ENCODE data around the gene AP2A1. TPM values are rescaled to one million over a fixed set of nuclear protein-coding genes. Genes with fewer than 3 reads are reported as not detected.

The AP2A1 gene
- total and polyA plus RNA-seq, 2 donors (not counting 1 experiment from before 2014, with no cell fraction given) = 48.4 to 56.9 TPM

- DNase-seq (peak; percentile 38), ATAC-seq (ENCODE audit: low read depth) (no peak)
- CTCF ChIA-PET = no interaction called here
- no peak overlapping the region for H3K4me2 ChIP-seq (replicated peaks; ENCODE audit: low read depth, low read length, poor library complexity, severe bottlenecking)
- intact Hi-C loops (cut with micrococcal nuclease) = no loop called here
- peaks cover 27% of the 10 kb centered on the region for H3K4me1 Mint-ChIP-seq
- no peak for TF ChIP-seq EZH2 (IDR thresholded peaks at IDR 0.05; ENCODE audit: borderline replicate concordance, insufficient read depth, low read depth, low read length, poor library complexity, severe bottlenecking)
- no peak for TF ChIP-seq CTCF (IDR thresholded peaks at IDR 0.05)
- H3K4me3 Mint-ChIP-seq = no peak overlapping the region
- no peaks in the 10 kb centered on the region for H3K9me3 Mint-ChIP-seq (ENCODE audit: insufficient read depth)
- WGBS (ENCODE audit: insufficient coverage) = 93% methylated on average over 37 of the region's 39 CpGs
- peaks cover 75% of the 10 kb centered on the region for H4K20me1 ChIP-seq (ENCODE audit: control insufficient read depth, insufficient read depth, low read length, poor library complexity, severe bottlenecking)
- no peak overlapping the region for H3K9ac ChIP-seq (ENCODE audit: low read length)
- POLR2A ChIA-PET = interaction anchor here (0.6 to 1.5 kb wide), 2 partner anchors 36 to 159 kb away, joined by 3 read pairs; no protein-coding TSS in a partner anchor
- no peak overlapping the region for H3K27ac ChIP-seq (ENCODE audit: low read length in 2 of 2)
- H3K4me3 ChIP-seq (ENCODE audit: control extremely low read depth in 1 of 5, extremely low read depth in 1 of 5, insufficient read depth in 1 of 5, low read depth in 2 of 5, low read length in 4 of 5) = no peak overlapping the region
- peaks cover 0 to 38% of the 10 kb centered on the region in 2 experiments for H3K36me3 ChIP-seq (replicated peaks in 1 of 2; ENCODE audit: control extremely low read depth in 1 of 2, control insufficient read depth in 1 of 2, extremely low read depth in 1 of 2, insufficient read depth in 2 of 2, low read length in 1 of 2)
- no peak overlapping the region for H2AFZ ChIP-seq (ENCODE audit: insufficient read depth, low read depth, low read length, poor library complexity, severe bottlenecking)
- H3K27me3 ChIP-seq (replicated peaks in 1 of 4; ENCODE audit: control extremely low read depth in 1 of 4, control insufficient read depth in 3 of 4, insufficient read depth in 4 of 4, low read length in 3 of 4) = no peaks in the 10 kb centered on the region
- peaks cover 0 to under 1% (median 0%) of the 10 kb centered on the region in 3 donors for H3K9me3 ChIP-seq (ENCODE audit: control extremely low read depth in 1 of 3, control insufficient read depth in 2 of 3, insufficient read depth in 1 of 3, low read length in 2 of 3)
- H3K27me3 Mint-ChIP-seq = no peaks in the 10 kb centered on the region
- H3K27ac Mint-ChIP-seq = no peak overlapping the region
- peaks cover 33% of the 10 kb centered on the region for H3K79me2 ChIP-seq (ENCODE audit: control insufficient read depth, insufficient read depth, low read length)
- H3K4me1 ChIP-seq (ENCODE audit: control insufficient read depth in 2 of 2, insufficient read depth in 2 of 2, low read length in 2 of 2) = peaks cover 22 to 32% of the 10 kb centered on the region in 2 donors
These were observed 87.8 kb downstream of the AP2A1 start for GRCh38 chr19:49854378-49855263.

GRCh38 chr19:49855277-49855675 is 88.5 kb downstream of the AP2A1 start:
- H4K20me1 ChIP-seq (ENCODE audit: control insufficient read depth, insufficient read depth, low read length, poor library complexity, severe bottlenecking) = peaks cover 82% of the 10 kb centered on the region
- H3K9me3 Mint-ChIP-seq (ENCODE audit: insufficient read depth) = no peaks in the 10 kb centered on the region

More at GRCh38 chr19:49855277-49855675, 88.5 kb downstream of the AP2A1 start:
- Mint-ChIP-seq H3K4me1 (peaks cover 20% of the 10 kb centered on the region), H3K27me3 (no peaks in the 10 kb centered on the region), H3K27ac (peak overlapping the region; percentile 65), H3K4me3 (no peak overlapping the region)
- H3K4me3 ChIP-seq (ENCODE audit: control extremely low read depth in 1 of 5, extremely low read depth in 1 of 5, insufficient read depth in 1 of 5, low read depth in 2 of 5, low read length in 4 of 5) = no peak overlapping the region
- peak; percentile 44 for DNase-seq
- 95% methylated on average over 12 of the region's 12 CpGs for WGBS (ENCODE audit: insufficient coverage)
- ChIA-PET CTCF (no interaction called here), POLR2A (interaction anchor here (0.6 kb wide), 1 partner anchor 160 kb away, joined by 3 read pairs; no protein-coding TSS in a partner anchor)
- H3K4me1 ChIP-seq (ENCODE audit: control insufficient read depth in 2 of 2, insufficient read depth in 2 of 2, low read length in 2 of 2) = peaks cover 17 to 25% of the 10 kb centered on the region in 2 donors
- no peak overlapping the region for H2AFZ ChIP-seq (ENCODE audit: insufficient read depth, low read depth, low read length, poor library complexity, severe bottlenecking)
- ATAC-seq (ENCODE audit: low read depth) = no peak
- no peak overlapping the region for H3K4me2 ChIP-seq (replicated peaks; ENCODE audit: low read depth, low read length, poor library complexity, severe bottlenecking)
- TF ChIP-seq EZH2 (IDR thresholded peaks at IDR 0.05; ENCODE audit: borderline replicate concordance, insufficient read depth, low read depth, low read length, poor library complexity, severe bottlenecking) = no peak
- no peak for TF ChIP-seq CTCF (IDR thresholded peaks at IDR 0.05)
- peak overlapping the region in 1 of 2 donors; percentile 3 for H3K27ac ChIP-seq (ENCODE audit: low read length in 2 of 2)
- H3K79me2 ChIP-seq (ENCODE audit: control insufficient read depth, insufficient read depth, low read length) = peaks cover 26% of the 10 kb centered on the region
- peaks cover 0 to 43% of the 10 kb centered on the region in 2 experiments for H3K36me3 ChIP-seq (replicated peaks in 1 of 2; ENCODE audit: control extremely low read depth in 1 of 2, control insufficient read depth in 1 of 2, extremely low read depth in 1 of 2, insufficient read depth in 2 of 2, low read length in 1 of 2)
- H3K27me3 ChIP-seq (replicated peaks in 1 of 4; ENCODE audit: control extremely low read depth in 1 of 4, control insufficient read depth in 3 of 4, insufficient read depth in 4 of 4, low read length in 3 of 4) = no peaks in the 10 kb centered on the region
- intact Hi-C loops (cut with micrococcal nuclease) = no loop called here
- H3K9me3 ChIP-seq (ENCODE audit: control extremely low read depth in 1 of 3, control insufficient read depth in 2 of 3, insufficient read depth in 1 of 3, low read length in 2 of 3) = no peaks in the 10 kb centered on the region
- H3K9ac ChIP-seq (ENCODE audit: low read length) = no peak overlapping the region
